ENCODE data around the gene PRUNE2. TPM values are rescaled to one million over a fixed set of nuclear protein-coding genes. Genes with fewer than 3 reads are reported as not detected.

The PRUNE2 gene
- total and polyA plus RNA-seq, 9 of the 15 experiments (the other 6 are each of a cell fraction or from before 2014, with no cell fraction given), result 0.05 to 0.45 (median 0.18) TPM; not detected in 1

DNA sequence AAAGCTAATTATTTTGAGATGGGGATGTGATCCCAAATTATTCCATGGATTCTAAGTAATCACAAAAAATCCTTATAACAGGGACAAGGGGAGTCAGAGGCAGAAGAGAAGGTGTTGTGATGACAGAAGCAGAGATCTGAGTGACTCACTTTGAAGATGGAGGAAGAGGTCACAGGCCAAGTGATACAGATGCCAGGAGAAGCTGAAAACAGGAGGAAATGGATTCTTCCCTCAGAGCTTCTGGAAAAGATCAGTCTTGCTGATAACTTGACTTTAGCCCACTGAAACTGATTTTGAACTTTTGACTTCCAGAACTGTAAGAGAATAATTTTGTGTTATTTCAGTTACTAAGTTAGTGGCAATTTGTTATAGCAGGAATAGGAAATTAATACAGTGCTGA lies 341.6 kb downstream of the PRUNE2 start (continued):
- TF ChIP-seq ZNF174 (CRISPR knock-in tag; IDR thresholded peaks at IDR 0.05) (no peak), MTA3 (IDR thresholded peaks at IDR 0.05; ENCODE audit: borderline replicate concordance) (no peak), RBM14 (IDR thresholded peaks at IDR 0.05; ENCODE audit: borderline replicate concordance, insufficient read depth, low read depth, low read length) (no peak)
- TF ChIP-seq, protein P1, sequence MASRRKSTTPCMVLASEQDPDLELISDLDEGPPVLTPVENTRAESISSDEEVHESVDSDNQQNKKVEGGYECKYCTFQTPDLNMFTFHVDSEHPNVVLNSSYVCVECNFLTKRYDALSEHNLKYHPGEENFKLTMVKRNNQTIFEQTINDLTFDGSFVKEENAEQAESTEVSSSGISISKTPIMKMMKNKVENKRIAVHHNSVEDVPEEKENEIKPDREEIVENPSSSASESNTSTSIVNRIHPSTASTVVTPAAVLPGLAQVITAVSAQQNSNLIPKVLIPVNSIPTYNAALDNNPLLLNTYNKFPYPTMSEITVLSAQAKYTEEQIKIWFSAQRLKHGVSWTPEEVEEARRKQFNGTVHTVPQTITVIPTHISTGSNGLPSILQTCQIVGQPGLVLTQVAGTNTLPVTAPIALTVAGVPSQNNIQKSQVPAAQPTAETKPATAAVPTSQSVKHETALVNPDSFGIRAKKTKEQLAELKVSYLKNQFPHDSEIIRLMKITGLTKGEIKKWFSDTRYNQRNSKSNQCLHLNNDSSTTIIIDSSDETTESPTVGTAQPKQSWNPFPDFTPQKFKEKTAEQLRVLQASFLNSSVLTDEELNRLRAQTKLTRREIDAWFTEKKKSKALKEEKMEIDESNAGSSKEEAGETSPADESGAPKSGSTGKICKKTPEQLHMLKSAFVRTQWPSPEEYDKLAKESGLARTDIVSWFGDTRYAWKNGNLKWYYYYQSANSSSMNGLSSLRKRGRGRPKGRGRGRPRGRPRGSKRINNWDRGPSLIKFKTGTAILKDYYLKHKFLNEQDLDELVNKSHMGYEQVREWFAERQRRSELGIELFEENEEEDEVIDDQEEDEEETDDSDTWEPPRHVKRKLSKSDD (conservative IDR thresholded peaks at IDR 0.05; ENCODE audit: low read length), result no peak
- TF ChIP-seq, protein P2, sequence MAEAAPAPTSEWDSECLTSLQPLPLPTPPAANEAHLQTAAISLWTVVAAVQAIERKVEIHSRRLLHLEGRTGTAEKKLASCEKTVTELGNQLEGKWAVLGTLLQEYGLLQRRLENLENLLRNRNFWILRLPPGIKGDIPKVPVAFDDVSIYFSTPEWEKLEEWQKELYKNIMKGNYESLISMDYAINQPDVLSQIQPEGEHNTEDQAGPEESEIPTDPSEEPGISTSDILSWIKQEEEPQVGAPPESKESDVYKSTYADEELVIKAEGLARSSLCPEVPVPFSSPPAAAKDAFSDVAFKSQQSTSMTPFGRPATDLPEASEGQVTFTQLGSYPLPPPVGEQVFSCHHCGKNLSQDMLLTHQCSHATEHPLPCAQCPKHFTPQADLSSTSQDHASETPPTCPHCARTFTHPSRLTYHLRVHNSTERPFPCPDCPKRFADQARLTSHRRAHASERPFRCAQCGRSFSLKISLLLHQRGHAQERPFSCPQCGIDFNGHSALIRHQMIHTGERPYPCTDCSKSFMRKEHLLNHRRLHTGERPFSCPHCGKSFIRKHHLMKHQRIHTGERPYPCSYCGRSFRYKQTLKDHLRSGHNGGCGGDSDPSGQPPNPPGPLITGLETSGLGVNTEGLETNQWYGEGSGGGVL (CRISPR knock-in tag; IDR thresholded peaks at IDR 0.05), result no peak

DNA sequence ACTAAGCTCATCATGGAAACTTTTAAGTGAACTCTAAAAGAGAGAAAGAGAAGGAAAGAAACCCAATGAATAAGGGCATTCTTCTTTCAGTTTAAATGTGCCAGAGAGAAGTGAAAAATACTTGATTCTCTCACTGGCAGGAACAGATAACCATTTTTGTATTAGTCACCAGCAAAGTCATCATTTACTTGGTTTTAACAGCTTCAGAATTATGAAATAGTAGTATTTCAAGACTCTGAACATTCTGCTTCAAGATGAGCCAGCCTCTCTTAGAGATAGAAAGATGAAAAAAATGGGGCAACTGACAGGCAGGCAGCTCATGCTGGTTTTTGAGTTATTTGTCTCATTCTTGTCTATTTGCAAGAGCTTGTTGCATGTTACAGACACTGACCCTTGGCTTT lies 343.4 kb downstream of the PRUNE2 start:
- no peaks in the 10 kb centered on the region for H3K4me1 ChIP-seq (replicated peaks in 1 of 2; ENCODE audit: control insufficient read depth in 2 of 2, insufficient read depth in 2 of 2, low read length in 2 of 2)
- in situ Hi-C loops (cut with MboI) (no loop called here), intact Hi-C loops (cut with micrococcal nuclease) (no loop called here)
- no peaks in the 10 kb centered on the region for H3K9me3 ChIP-seq (replicated peaks; ENCODE audit: control insufficient read depth, insufficient read depth, low read depth, low read length)
- no peak overlapping the region for H3K4me3 ChIP-seq
- CTCF ChIA-PET (ENCODE audit: low intra/inter-chr PET ratio), result no interaction called here
- no peak overlapping the region for H2AFZ ChIP-seq (ENCODE audit: low read depth, low read length)
- no peak overlapping the region for H3K27ac ChIP-seq (ENCODE audit: extremely low read depth, low read depth, low read length)
- H3K79me2 ChIP-seq (ENCODE audit: control insufficient read depth, insufficient read depth, low read length), result no peaks in the 10 kb centered on the region
- H3K9ac ChIP-seq (ENCODE audit: insufficient read depth in 1 of 2, low read depth in 2 of 2, low read length in 2 of 2), result no peak overlapping the region
- H3K9me1 ChIP-seq (ENCODE audit: control insufficient read depth, insufficient read depth, low read length), result no peaks in the 10 kb centered on the region
- no peak overlapping the region for H3K4me2 ChIP-seq (ENCODE audit: insufficient read depth, low read length)
- no peak for ATAC-seq
- DNase-seq (ENCODE audit: extremely low read depth in 1 of 4, low spot score in 3 of 4), result no peak
- no peaks in the 10 kb centered on the region for H3K27me3 ChIP-seq (ENCODE audit: control insufficient read depth in 2 of 2, insufficient read depth in 2 of 2, low read length in 2 of 2)
- no peaks in the 10 kb centered on the region for H4K20me1 ChIP-seq (replicated peaks; ENCODE audit: control insufficient read depth, insufficient read depth, low read length)
- FAIRE-seq, result no peak
- BruUV-seq (replicated peaks), result no TSS peak
- POLR2A ChIA-PET, result no interaction called here
- no peaks in the 10 kb centered on the region for H3K36me3 ChIP-seq (ENCODE audit: control insufficient read depth, insufficient read depth, low read length)
- TF ChIP-seq, protein P3, sequence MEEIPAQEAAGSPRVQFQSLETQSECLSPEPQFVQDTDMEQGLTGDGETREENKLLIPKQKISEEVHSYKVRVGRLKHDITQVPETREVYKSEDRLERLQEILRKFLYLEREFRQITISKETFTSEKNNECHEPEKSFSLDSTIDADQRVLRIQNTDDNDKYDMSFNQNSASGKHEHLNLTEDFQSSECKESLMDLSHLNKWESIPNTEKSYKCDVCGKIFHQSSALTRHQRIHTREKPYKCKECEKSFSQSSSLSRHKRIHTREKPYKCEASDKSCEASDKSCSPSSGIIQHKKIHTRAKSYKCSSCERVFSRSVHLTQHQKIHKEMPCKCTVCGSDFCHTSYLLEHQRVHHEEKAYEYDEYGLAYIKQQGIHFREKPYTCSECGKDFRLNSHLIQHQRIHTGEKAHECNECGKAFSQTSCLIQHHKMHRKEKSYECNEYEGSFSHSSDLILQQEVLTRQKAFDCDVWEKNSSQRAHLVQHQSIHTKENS (CRISPR knock-in tag; IDR thresholded peaks at IDR 0.05), result no peak
- TF ChIP-seq FOSL1 (tag; conservative IDR thresholded peaks at IDR 0.05) (0 out of 2 replicates have a peak, but pooled peaks have one; percentile 30), MEF2A (IDR thresholded peaks at IDR 0.05; ENCODE audit: control insufficient read depth, low read depth, low read length) (no peak), SMARCE1 (IDR thresholded peaks at IDR 0.05) (no peak)
- TF ChIP-seq, protein P4, sequence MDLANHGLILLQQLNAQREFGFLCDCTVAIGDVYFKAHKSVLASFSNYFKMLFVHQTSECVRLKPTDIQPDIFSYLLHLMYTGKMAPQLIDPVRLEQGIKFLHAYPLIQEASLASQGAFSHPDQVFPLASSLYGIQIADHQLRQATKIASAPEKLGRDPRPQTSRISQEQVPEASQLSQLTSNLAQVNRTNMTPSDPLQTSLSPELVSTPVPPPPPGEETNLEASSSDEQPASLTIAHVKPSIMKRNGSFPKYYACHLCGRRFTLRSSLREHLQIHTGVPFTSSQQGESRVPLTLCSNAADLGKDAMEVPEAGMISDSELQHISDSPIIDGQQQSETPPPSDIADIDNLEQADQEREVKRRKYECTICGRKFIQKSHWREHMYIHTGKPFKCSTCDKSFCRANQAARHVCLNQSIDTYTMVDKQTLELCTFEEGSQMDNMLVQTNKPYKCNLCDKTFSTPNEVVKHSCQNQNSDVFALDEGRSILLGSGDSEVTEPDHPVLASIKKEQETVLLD (IDR thresholded peaks at IDR 0.05), result no peak

All from K562 (cell line).